Measurements from ENCODE around the gene TMPRSS11D. TPM values are rescaled to one million over a fixed set of nuclear protein-coding genes. Genes with fewer than 3 reads are reported as not detected.

The TMPRSS11D gene
- total RNA-seq, 1 experiment from 2014 or later: not detected

DNA sequence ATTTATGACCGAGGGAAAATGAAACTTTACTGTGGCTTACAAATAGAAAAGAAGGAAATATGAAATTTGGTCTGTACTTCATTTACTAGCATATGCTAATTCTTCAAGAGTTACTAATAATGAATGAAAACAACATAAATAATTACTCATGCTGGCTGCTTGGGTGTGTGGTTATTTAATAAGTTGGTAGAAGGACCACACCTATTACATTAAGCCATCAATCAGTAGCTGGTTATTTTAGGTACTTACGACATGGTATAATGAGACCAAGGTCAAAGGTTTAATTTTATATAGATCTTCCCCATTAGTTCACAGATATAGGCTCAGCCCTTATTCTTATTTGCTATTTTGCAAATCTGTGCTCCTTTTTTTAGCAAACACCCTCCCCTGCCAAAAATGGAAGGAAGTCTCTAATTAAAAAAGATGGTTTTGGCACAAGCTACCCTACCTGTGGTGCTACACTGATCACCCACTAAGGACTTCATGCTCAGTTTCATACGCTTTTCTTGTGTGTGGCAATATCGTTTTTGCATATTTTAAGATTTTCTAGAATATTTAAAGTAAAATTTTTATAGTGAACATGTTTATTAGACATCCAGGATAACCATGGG, 14.1 kb downstream of the TMPRSS11D start:
- Histone ChIP-seq H3K9me2 (ENCODE audit: insufficient read depth) (no peaks in the 10 kb centered on the region), H3K4me3 (no peak overlapping the region), H3K27ac (no peak overlapping the region), H3K4me2 (no peak overlapping the region), H3K27me3 (ENCODE audit: insufficient read depth, low read depth) (no peaks in the 10 kb centered on the region), H2AFZ (no peak overlapping the region), H4K20me1 (ENCODE audit: insufficient read depth) (no peaks in the 10 kb centered on the region), H3K36me3 (ENCODE audit: low read depth) (no peaks in the 10 kb centered on the region), H3F3A (ENCODE audit: insufficient read depth, low read depth) (no peaks in the 10 kb centered on the region), H3K79me2 (ENCODE audit: low read depth) (no peaks in the 10 kb centered on the region), H3K4me1 (replicated peaks; ENCODE audit: insufficient read depth) (no peaks in the 10 kb centered on the region), H3K9me3 (ENCODE audit: insufficient read depth, low read depth) (no peaks in the 10 kb centered on the region)
- ChIA-PET POLR2A (ENCODE audit: unreplicated experiment) (no interaction called here), CTCF (no interaction called here)
- intact Hi-C loops (cut with micrococcal nuclease; ENCODE audit: unreplicated experiment): no loop called here
- BruUV-seq (replicated peaks): no TSS peak
- TF ChIP-seq EZH2 (IDR thresholded peaks at IDR 0.05; ENCODE audit: low read depth): no peak
- TF ChIP-seq, protein P1, sequence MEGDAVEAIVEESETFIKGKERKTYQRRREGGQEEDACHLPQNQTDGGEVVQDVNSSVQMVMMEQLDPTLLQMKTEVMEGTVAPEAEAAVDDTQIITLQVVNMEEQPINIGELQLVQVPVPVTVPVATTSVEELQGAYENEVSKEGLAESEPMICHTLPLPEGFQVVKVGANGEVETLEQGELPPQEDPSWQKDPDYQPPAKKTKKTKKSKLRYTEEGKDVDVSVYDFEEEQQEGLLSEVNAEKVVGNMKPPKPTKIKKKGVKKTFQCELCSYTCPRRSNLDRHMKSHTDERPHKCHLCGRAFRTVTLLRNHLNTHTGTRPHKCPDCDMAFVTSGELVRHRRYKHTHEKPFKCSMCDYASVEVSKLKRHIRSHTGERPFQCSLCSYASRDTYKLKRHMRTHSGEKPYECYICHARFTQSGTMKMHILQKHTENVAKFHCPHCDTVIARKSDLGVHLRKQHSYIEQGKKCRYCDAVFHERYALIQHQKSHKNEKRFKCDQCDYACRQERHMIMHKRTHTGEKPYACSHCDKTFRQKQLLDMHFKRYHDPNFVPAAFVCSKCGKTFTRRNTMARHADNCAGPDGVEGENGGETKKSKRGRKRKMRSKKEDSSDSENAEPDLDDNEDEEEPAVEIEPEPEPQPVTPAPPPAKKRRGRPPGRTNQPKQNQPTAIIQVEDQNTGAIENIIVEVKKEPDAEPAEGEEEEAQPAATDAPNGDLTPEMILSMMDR (conservative IDR thresholded peaks at IDR 0.05): no peak
- no peak for DNase-seq

- BruUV-seq (replicated peaks): no TSS peak
- intact Hi-C loops (cut with micrococcal nuclease; ENCODE audit: unreplicated experiment): no loop called here
- H3F3A ChIP-seq (ENCODE audit: insufficient read depth, low read depth): no peaks in the 10 kb centered on the region
- ChIA-PET POLR2A (ENCODE audit: unreplicated experiment) (no interaction called here), CTCF (no interaction called here)
- no peaks in the 10 kb centered on the region for H3K79me2 ChIP-seq (ENCODE audit: low read depth)
- H3K9me3 ChIP-seq (ENCODE audit: insufficient read depth, low read depth): no peaks in the 10 kb centered on the region
- H4K20me1 ChIP-seq (ENCODE audit: insufficient read depth): no peaks in the 10 kb centered on the region
- H3K27ac ChIP-seq: no peak overlapping the region
- DNase-seq: no peak
- no peaks in the 10 kb centered on the region for H3K36me3 ChIP-seq (ENCODE audit: low read depth)
- H3K4me2 ChIP-seq: no peak overlapping the region
- no peaks in the 10 kb centered on the region for H3K4me1 ChIP-seq (replicated peaks; ENCODE audit: insufficient read depth)
- TF ChIP-seq, protein P1 (conservative IDR thresholded peaks at IDR 0.05): no peak
- no peak for TF ChIP-seq EZH2 (IDR thresholded peaks at IDR 0.05; ENCODE audit: low read depth)
- H3K4me3 ChIP-seq: no peak overlapping the region
- no peaks in the 10 kb centered on the region for H3K9me2 ChIP-seq (ENCODE audit: insufficient read depth)
- H2AFZ ChIP-seq: no peak overlapping the region
- no peaks in the 10 kb centered on the region for H3K27me3 ChIP-seq (ENCODE audit: insufficient read depth, low read depth)
Measured at GRCh38 chr4:67861513-67861912, 22.3 kb downstream of the TMPRSS11D start.

DNA sequence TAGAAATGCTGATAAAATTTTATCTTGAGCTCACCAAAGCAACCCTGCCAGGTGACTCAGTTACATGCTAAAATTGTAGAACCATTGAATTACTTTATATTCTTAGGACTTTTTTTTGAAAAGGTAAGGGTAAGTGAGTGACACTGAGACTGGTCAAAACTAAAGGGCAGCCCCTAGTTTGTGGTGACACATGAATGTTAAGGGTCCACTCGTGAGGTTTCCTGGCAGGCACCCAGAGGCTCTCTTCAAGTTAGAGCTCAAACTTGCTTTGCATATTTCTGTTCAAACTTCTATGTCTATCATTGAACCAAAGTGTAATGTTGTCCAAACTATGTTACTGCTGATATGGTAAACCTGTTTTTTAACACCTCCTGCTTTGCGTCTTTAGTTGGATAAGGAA, 30.5 kb downstream of the TMPRSS11D start:
- intact Hi-C loops (cut with micrococcal nuclease; ENCODE audit: unreplicated experiment): no loop called here
- no TSS peak for BruUV-seq (replicated peaks)
- CTCF ChIA-PET: no interaction called here
- Histone ChIP-seq H4K20me1 (ENCODE audit: insufficient read depth) (no peaks in the 10 kb centered on the region), H3K4me2 (no peak overlapping the region), H3K27me3 (ENCODE audit: insufficient read depth, low read depth) (no peaks in the 10 kb centered on the region), H3K79me2 (ENCODE audit: low read depth) (no peaks in the 10 kb centered on the region), H3K4me3 (no peak overlapping the region), H3K36me3 (ENCODE audit: low read depth) (no peaks in the 10 kb centered on the region), H3K9me2 (ENCODE audit: insufficient read depth) (no peaks in the 10 kb centered on the region), H2AFZ (no peak overlapping the region), H3K27ac (no peak overlapping the region), H3K4me1 (replicated peaks; ENCODE audit: insufficient read depth) (no peaks in the 10 kb centered on the region), H3K9me3 (ENCODE audit: insufficient read depth, low read depth) (no peaks in the 10 kb centered on the region), H3F3A (ENCODE audit: insufficient read depth, low read depth) (no peaks in the 10 kb centered on the region)
- TF ChIP-seq, protein P1 (conservative IDR thresholded peaks at IDR 0.05): no peak
- TF ChIP-seq EZH2 (IDR thresholded peaks at IDR 0.05; ENCODE audit: low read depth): no peak
- DNase-seq: no peak
- POLR2A ChIA-PET (ENCODE audit: unreplicated experiment): no interaction called here
